ENCODE measurements around the gene OR2T1.

OR2T1 gene

GRCh38 chr1:248376916-248377315 lies 25.9 kb upstream of the OR2T1 start:
- H3K27ac ChIP-seq = no peak overlapping the region
- no peak for TF ChIP-seq ZFX (IDR thresholded peaks at IDR 0.05)
- TF ChIP-seq, protein P1, sequence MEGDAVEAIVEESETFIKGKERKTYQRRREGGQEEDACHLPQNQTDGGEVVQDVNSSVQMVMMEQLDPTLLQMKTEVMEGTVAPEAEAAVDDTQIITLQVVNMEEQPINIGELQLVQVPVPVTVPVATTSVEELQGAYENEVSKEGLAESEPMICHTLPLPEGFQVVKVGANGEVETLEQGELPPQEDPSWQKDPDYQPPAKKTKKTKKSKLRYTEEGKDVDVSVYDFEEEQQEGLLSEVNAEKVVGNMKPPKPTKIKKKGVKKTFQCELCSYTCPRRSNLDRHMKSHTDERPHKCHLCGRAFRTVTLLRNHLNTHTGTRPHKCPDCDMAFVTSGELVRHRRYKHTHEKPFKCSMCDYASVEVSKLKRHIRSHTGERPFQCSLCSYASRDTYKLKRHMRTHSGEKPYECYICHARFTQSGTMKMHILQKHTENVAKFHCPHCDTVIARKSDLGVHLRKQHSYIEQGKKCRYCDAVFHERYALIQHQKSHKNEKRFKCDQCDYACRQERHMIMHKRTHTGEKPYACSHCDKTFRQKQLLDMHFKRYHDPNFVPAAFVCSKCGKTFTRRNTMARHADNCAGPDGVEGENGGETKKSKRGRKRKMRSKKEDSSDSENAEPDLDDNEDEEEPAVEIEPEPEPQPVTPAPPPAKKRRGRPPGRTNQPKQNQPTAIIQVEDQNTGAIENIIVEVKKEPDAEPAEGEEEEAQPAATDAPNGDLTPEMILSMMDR (conservative IDR thresholded peaks at IDR 0.05) = no peak

DNA sequence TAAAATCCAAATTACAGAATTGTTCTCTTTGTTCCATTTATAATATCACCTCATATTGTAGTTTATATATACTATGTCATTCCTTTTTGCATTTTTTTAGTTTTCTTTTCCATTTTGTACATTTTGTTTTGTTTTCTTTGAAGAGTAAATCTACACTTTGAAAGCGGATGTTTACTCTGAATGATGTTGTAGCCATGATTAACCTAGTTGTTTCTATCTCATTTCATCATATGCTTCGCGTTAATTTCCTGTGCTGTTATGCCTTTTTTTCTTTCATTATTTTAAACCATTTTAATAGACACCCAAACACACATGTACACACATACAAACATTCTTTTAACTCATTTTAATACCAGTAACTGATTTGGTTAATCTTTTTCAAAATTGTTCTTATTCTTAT lies 22.0 kb upstream of the OR2T1 start:
- no peak overlapping the region for H3K27ac ChIP-seq
- TF ChIP-seq, protein P1 (conservative IDR thresholded peaks at IDR 0.05) = no peak
- TF ChIP-seq ZFX (IDR thresholded peaks at IDR 0.05) = no peak

DNA sequence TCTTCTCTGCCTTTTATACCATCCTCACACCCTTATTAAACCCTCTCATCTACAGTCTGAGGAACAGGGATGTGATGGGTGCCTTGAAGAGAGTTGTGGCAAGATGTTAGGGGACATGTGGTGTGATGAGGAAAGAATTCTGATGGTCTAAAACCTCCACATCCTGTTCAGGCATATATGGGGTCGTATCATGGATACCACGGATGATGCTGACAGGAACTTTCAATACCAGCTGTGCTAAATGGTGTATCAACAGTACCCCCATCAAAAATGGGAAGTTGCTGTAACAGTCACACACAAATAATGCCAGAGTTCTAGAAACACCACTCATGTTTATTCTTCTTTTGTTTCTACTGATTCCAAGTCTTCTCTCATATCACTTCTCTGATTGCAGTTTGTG lies 14.4 kb upstream of the OR2T1 start:
- TF ChIP-seq ZFX (IDR thresholded peaks at IDR 0.05) = no peak
- TF ChIP-seq, protein P1 (conservative IDR thresholded peaks at IDR 0.05) = no peak
- no peak overlapping the region for H3K27ac ChIP-seq

DNA sequence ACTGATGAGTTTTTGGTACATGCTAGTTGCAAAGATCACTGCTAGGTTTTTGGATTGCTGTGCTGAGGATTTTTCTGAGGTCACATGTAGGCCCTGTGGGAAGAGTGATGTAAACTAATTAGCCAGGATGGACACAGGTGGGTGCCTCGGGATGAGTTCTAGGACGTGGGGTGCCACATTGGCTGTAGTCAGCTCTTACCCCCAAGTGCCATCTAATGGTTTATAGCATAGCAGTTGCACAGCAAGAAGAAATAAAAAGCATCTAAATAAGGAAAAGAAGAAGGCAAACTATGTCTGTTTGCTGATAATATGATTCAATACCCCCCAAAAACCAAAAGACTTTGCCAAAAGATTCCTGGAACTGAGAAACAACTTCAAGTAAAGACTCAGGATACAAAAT lies 9.8 kb upstream of the OR2T1 start:
- TF ChIP-seq, protein P1 (conservative IDR thresholded peaks at IDR 0.05) = no peak
- TF ChIP-seq ZFX (IDR thresholded peaks at IDR 0.05) = no peak
- no peak overlapping the region for H3K27ac ChIP-seq

DNA sequence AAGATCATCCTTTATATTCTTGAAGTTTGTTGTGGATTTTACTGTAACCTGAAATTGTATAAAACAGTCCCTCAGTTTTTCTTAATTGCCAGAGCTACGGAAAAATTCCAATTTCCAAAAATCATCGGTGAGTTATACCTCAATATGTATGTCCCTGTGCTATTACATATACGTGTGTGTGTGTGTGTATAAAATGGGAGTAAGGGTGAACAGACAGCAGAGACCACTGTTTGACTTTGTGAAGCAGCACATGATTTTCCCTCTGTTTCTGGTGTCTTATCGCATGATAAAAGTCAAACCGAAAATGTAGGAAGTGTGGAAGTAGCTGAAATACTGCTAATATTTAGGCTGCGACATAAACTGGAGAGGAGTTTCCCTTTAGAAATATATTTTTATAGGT lies 1.2 kb downstream of the OR2T1 start:
- no peak for TF ChIP-seq ZFX (IDR thresholded peaks at IDR 0.05)
- TF ChIP-seq, protein P1 (conservative IDR thresholded peaks at IDR 0.05) = no peak
- no peak overlapping the region for H3K27ac ChIP-seq

- TF ChIP-seq, protein P1 (conservative IDR thresholded peaks at IDR 0.05) = no peak
- no peak for TF ChIP-seq ZFX (IDR thresholded peaks at IDR 0.05)
These were observed 4.2 kb downstream of the OR2T1 start for GRCh38 chr1:248406721-248407692.

DNA sequence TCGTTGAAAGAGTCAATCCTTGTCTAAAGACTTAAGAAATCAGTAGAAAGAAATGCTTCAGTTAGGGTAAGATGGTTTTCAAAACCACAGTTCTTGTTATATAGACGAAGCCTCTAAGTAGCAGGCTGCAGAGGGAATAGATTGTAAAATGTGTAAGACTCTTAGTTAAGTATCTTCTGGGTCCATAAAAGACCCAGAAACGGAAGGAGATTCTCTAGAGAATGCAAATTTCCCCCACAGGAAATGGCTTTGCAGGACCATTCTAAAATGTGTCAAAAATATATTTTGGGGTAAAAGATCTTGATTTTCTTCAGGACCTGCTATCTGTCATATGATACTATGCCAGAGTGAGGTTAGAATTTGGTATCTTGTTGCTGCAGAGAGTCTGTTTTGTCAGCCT lies 13.4 kb downstream of the OR2T1 start:
- no peak overlapping the region for H3K27ac ChIP-seq
- no peak for TF ChIP-seq ZFX (IDR thresholded peaks at IDR 0.05)
- TF ChIP-seq, protein P1 (conservative IDR thresholded peaks at IDR 0.05) = no peak

More at GRCh38 chr1:248406721-248407692, 4.2 kb downstream of the OR2T1 start:
- no peak overlapping the region for H3K27ac ChIP-seq

Data from C4-2B (cell line).